ENCODE results near the gene SCAF11.
"Not testable (repeated sequence)": the region's sequence is repeated elsewhere in the genome, so short reads cannot be mapped to it uniquely, and the experiment has no call there.

Gene SCAF11

GRCh38 chr12:45990468-45991283, at the start of gene SCAF11:
Gene SCAF11, minus strand, starts transcription at chr12:45990574. Its CDS starts 26,407 bp downstream, at chr12:45964167.
- peak; percentile 100 for DNase-seq (ENCODE audit: low read depth, low spot score)

- not testable (repeated sequence) for DNase-seq (ENCODE audit: low read depth, low spot score)
Observed at GRCh38 chr12:46037066-46037465, 46.7 kb upstream of the SCAF11 start.

GRCh38 chr12:46027172-46027571, 36.8 kb upstream of the SCAF11 start:
- no peak for DNase-seq (ENCODE audit: low read depth, low spot score)

- no peak for DNase-seq (ENCODE audit: low read depth, low spot score)
Observed at GRCh38 chr12:46024099-46024498, 33.7 kb upstream of the SCAF11 start.

- DNase-seq (ENCODE audit: low read depth, low spot score) = no peak
Observed at GRCh38 chr12:46020768-46021167, 30.4 kb upstream of the SCAF11 start.

- DNase-seq (ENCODE audit: low read depth, low spot score) = not testable (repeated sequence)
Observed at GRCh38 chr12:46018712-46019111, 28.3 kb upstream of the SCAF11 start.

- not testable (repeated sequence) for DNase-seq (ENCODE audit: low read depth, low spot score)
Observed at GRCh38 chr12:46017866-46018375, 27.5 kb upstream of the SCAF11 start.

GRCh38 chr12:46005823-46006222, 15.4 kb upstream of the SCAF11 start:
- no peak for DNase-seq (ENCODE audit: low read depth, low spot score)

- no peak for DNase-seq (ENCODE audit: low read depth, low spot score)
Observed at GRCh38 chr12:46005151-46005797, 14.9 kb upstream of the SCAF11 start.

GRCh38 chr12:46004715-46005114, 14.3 kb upstream of the SCAF11 start:
- DNase-seq (ENCODE audit: low read depth, low spot score) = no peak

GRCh38 chr12:46000076-46000475, 9.7 kb upstream of the SCAF11 start:
- DNase-seq (ENCODE audit: low read depth, low spot score) = not testable (repeated sequence)

- no peak for DNase-seq (ENCODE audit: low read depth, low spot score)
Observed at GRCh38 chr12:45994736-45995135, 4.4 kb upstream of the SCAF11 start.

GRCh38 chr12:45991284-45992249, 1.2 kb upstream of the SCAF11 start:
- no peak for DNase-seq (ENCODE audit: low read depth, low spot score)

- DNase-seq (ENCODE audit: low read depth, low spot score) = peak; percentile 7
Observed at GRCh38 chr12:45989721-45990467, 480 bp downstream of the SCAF11 start.

- DNase-seq (ENCODE audit: low read depth, low spot score) = no peak
Observed at GRCh38 chr12:45989287-45989686, 1.1 kb downstream of the SCAF11 start.

GRCh38 chr12:45988264-45988663, 2.1 kb downstream of the SCAF11 start:
- DNase-seq (ENCODE audit: low read depth, low spot score) = no peak

GRCh38 chr12:45987340-45987727, 3.0 kb downstream of the SCAF11 start:
- DNase-seq (ENCODE audit: low read depth, low spot score) = no peak

GRCh38 chr12:45986641-45987339, 3.6 kb downstream of the SCAF11 start:
- no peak for DNase-seq (ENCODE audit: low read depth, low spot score)

GRCh38 chr12:45981075-45981837, 9.1 kb downstream of the SCAF11 start:
- no peak for DNase-seq (ENCODE audit: low read depth, low spot score)

- DNase-seq (ENCODE audit: low read depth, low spot score) = no peak
Observed at GRCh38 chr12:45980540-45980939, 9.8 kb downstream of the SCAF11 start.
